GM18909 (cell line): ENCODE data around the gene VPS33B.

ENCODE experiments used
- ATAC-seq: cut with Tn5 transposase; IDR thresholded peaks from one replicate; pipeline ENCODE4 v1.9.1; 2021; ENCODE audit warnings: mild to moderate bottlenecking; ENCODE audit not compliant: unreplicated experiment, poor library complexity

VPS33B gene

GRCh38 chr15:90954712-90955623, 67.4 kb downstream of the VPS33B start, which contains the start of gene RCCD1:
Gene RCCD1 (plus strand): TSS chr15:90954884. CDS start chr15:90956735, 1,851 bp downstream.
- ATAC-seq, result peak; percentile 91

DNA sequence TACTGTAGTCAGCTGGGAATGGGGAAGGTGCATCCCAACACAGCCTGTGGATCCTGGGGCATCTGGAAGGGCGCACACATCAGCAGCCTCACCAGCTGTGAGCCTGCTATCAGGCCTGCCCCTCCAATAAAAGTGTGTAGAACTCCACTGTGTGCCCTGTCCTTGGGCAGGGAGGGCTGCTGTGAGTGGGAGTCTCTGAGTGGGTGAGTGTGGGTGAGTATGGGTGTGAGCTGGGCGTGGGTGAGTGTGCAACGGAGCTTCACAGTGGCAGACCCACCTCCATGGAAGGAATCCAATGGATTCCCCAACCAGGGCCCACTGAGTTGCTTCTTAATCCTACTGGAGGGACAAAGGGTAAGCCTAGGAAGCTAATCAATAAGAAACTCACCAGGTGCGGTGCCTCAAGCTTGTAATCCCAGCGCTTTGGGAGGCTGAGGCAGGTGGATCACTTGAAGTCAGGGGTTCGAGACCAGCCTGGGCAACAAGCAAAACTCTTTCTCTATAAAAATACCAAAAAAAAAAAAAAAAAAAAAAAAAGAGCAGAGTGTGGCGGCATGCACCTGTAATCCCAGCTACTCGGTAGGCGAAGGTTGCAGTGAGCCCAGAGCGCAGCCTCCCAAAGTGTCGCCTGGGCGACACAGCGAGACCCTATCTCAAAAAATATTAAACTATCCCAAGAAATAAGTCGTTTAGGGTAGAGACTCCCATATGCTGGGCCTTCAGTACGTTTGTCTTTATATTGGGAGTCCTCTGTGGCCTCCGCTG, 68.3 kb downstream of the VPS33B start:
- no peak for ATAC-seq

DNA sequence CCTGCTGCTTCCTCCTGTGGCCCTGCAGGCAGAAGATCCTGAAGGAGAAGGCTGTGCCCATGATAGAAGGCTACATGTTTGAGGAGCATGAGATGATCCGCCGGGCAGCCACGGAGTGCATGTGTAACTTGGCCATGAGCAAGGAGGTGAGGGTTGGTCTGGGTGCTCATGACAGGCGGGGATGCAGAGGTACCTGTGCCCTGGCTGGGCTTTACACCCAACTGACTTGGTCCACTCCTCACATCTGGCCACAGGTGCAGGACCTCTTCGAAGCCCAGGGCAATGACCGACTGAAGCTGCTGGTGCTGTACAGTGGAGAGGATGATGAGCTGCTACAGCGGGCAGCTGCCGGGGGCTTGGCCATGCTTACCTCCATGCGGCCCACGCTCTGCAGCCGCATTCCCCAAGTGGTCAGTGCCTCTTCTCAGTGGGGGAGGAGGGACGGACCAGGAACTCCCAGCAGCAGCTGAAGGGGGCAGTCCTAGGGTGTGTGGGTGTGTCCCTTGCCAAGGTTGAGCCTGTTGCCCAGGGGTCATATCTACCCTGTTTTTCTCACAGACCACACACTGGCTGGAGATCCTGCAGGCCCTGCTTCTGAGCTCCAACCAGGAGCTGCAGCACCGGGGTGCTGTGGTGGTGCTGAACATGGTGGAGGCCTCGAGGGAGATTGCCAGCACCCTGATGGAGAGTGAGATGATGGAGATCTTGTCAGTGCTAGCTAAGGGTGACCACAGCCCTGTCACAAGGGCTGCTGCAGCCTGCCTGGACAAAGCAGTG, 69.3 kb downstream of the VPS33B start:
- ATAC-seq, result no peak

- no peak for ATAC-seq
These were observed 71.7 kb downstream of the VPS33B start for GRCh38 chr15:90950676-90951075.

GRCh38 chr15:90949979-90950675, 72.3 kb downstream of the VPS33B start:
- no peak for ATAC-seq
